ENCODE data around the gene E2F7.

E2F7 gene

DNA sequence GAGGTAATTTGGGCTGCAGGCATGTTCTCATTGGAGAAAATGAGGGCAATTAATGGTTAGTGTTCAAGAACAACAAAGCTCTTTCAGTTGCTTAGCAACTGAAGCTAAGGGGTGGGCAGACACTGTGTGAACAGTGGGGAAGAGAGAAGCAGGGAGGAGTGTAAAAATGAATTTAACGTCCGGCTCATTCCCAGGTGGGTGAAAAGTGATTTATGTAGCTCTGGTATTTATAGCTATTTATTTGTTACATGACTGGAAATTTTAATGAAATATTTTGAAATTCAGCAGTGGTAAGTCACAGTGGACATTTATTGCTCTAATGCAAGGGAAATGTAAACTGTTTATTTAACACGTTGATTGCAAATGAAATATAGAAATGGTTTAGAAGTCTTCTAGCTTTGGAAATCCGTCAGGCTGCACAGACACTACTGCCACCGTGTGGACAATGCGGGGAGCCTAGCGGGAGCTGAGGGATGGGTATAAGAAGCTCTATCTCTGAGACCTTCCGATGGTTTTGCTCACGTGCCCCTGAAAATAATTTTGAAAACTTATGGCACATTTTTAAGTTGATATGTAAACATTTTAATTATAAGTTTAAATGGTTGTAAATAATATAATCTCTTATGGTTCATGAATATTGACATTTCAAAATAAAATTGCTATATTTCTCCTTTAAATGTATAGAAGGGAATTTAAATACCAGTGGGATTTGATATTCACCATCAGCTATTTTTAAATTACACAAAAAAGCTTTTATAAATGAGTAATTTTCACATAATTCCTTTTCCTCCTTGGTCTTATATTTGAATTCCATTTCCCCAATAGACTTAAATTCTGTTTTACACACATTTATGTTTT is 54.4 kb downstream of the E2F7 start:
- peak; percentile 60 for DNase-seq

DNA sequence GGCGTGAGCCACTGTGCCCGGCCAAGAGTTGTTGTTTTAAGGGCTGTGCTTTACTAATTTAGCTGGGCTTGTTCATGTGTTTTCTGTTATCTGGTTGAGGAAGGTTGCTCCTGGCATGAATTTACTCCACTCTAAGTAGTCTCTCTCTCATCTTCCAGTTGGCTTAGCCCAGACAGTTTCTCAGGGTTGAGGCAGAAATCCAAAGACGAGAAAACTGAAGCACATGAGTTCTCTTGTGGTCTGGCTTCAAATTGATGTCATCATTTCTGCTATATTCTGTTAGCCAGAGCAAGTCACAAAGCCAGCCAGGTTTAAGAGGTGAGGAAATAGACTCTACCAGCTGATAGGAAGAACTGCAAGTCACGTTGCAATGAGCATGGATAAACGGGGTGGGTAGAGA is 57.9 kb downstream of the E2F7 start:
- no peak for DNase-seq

GRCh38 chr12:77005611-77006098 is 59.7 kb downstream of the E2F7 start:
- no peak for DNase-seq

GRCh38 chr12:77003914-77004313 is 61.5 kb downstream of the E2F7 start:
- DNase-seq, result no peak

- DNase-seq, result no peak
Observed at GRCh38 chr12:77003246-77003645, 62.1 kb downstream of the E2F7 start.

GRCh38 chr12:77002382-77002781 is 63.0 kb downstream of the E2F7 start:
- DNase-seq, result no peak

GRCh38 chr12:77001276-77001675 is 64.1 kb downstream of the E2F7 start:
- peak; percentile 18 for DNase-seq

DNA sequence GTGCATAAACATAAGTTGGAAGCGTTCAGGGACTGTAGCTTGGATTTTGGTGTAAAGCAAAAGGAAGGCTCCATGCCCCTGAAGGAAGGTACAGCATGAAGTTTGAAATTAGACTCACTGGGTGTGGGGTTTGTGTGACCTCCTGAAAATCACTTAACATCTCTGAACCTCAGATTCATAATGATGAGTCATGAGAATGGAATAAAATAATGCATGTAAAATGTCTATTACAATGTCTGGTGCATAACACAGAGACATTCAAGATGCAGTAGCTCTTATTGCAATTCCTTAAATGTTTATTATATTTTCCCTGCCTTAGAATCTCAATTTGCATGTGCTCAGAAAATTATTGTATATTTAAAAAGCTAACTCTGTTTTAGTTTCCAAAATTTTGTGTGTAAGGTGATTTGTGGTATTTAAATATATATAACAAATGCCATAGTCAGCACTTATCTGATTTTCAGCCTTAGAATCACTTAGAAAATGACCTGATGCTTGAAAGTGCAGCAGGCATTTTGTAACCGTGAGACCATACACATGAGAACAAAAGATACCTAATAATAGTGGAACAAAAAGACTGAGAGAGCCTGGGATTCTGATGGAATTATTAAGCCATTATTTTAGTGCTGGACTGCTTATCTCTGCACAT is 66.3 kb downstream of the E2F7 start:
- DNase-seq, result no peak

DNA sequence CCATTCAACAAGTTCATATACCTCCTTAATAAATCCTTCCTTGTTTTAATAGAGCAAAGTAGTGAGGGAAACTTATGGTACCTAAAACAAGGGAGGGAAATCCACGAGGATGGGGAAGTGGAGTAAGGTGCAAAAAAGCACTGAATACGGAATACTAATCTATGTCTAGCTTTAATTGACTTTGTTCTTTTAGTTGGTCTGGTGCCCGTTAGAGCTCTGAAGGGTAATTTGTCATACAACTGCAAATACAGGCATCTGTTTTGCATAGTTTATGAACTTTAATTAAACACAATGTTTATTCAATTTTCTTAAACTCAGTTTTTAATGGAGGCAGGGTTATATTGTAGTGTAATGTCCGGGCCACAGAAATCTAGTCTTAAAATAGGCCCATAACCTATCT is 67.0 kb downstream of the E2F7 start:
- no peak for DNase-seq

- no peak for DNase-seq
Observed at GRCh38 chr12:76997011-76997780, 68.2 kb downstream of the E2F7 start.

- DNase-seq, result no peak
Observed at GRCh38 chr12:76990716-76991115, 74.7 kb downstream of the E2F7 start.

GRCh38 chr12:76984566-76984965 is 80.8 kb downstream of the E2F7 start:
- no peak for DNase-seq

DNA sequence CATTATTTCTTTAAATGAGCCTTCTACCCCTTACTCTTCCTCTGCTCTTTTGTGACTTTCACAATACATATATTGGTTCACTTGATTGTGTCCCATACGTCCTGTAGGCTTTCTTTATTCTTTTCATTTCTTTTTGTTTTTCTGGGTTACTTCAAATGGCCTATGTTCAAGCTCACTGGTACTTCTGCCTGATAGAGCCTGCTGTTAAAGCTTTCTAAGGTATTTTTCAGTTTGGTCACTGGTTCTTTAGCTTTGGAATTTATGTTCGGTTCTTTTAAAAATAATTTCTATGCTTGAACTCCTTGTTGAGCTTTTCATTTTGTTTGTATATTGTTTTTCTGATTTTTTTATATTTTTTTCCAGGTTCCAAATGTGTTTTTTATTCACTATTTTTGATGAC is 81.9 kb downstream of the E2F7 start:
- no peak for DNase-seq

- DNase-seq, result no peak
Observed at GRCh38 chr12:76980196-76980595, 85.2 kb downstream of the E2F7 start.

- no peak for DNase-seq
Observed at GRCh38 chr12:76976777-76977382, 88.5 kb downstream of the E2F7 start.
